Hepatocyte (in vitro differentiated cells): ENCODE data around the gene NRG3.

ENCODE experiments used
- EZH2 ChIP-seq: fragments of 200-600 bp; sonication (generic); IDR thresholded peaks from 2 replicates; pipeline ENCODE4 v1.6.1; 2016; ENCODE audit warnings: antibody characterized with exemption, mild to moderate bottlenecking, borderline replicate concordance
- TF ChIP-seq, protein P1 (sequence below): fragments of 200-600 bp; sonication (generic); IDR thresholded peaks from 2 replicates; pipeline ENCODE4 v1.5.1; 2016; ENCODE audit warnings: antibody characterized with exemption, mild to moderate bottlenecking; ENCODE audit not compliant: poor library complexity

- TF ChIP-seq, protein P1, sequence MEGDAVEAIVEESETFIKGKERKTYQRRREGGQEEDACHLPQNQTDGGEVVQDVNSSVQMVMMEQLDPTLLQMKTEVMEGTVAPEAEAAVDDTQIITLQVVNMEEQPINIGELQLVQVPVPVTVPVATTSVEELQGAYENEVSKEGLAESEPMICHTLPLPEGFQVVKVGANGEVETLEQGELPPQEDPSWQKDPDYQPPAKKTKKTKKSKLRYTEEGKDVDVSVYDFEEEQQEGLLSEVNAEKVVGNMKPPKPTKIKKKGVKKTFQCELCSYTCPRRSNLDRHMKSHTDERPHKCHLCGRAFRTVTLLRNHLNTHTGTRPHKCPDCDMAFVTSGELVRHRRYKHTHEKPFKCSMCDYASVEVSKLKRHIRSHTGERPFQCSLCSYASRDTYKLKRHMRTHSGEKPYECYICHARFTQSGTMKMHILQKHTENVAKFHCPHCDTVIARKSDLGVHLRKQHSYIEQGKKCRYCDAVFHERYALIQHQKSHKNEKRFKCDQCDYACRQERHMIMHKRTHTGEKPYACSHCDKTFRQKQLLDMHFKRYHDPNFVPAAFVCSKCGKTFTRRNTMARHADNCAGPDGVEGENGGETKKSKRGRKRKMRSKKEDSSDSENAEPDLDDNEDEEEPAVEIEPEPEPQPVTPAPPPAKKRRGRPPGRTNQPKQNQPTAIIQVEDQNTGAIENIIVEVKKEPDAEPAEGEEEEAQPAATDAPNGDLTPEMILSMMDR, result no peak
- TF ChIP-seq EZH2, result no peak
These were observed 40.5 kb downstream of the NRG3 start for GRCh38 chr10:81915504-81915897.
